IPS-15b (cell line): Measurements from ENCODE around the gene GBE1.

Experiments used
- H3K27me3 ChIP-seq: one replicate; pipeline ENCODE4 v1.6.1; 2013; ENCODE audit warnings: low read length; ENCODE audit not compliant: control insufficient read depth, insufficient read depth
- H3K36me3 ChIP-seq: one replicate; pipeline ENCODE4 v1.6.1; 2013; ENCODE audit warnings: low read length; ENCODE audit not compliant: control insufficient read depth, insufficient read depth
- H3K4me1 ChIP-seq: one replicate; pipeline ENCODE4 v1.6.1; 2013; ENCODE audit warnings: mild to moderate bottlenecking, low read length; ENCODE audit not compliant: control insufficient read depth, insufficient read depth
- H3K4me3 ChIP-seq: one replicate; pipeline ENCODE4 v1.5.1; 2013; ENCODE audit warnings: low read depth, low read length
- H3K9ac ChIP-seq: one replicate; pipeline ENCODE4 v1.6.1; 2013; ENCODE audit warnings: low read depth, mild to moderate bottlenecking, low read length
- H3K9me3 ChIP-seq: one replicate; pipeline ENCODE4 v1.6.1; 2013; ENCODE audit warnings: mild to moderate bottlenecking, low read length; ENCODE audit not compliant: control insufficient read depth, insufficient read depth

Gene GBE1

GRCh38 chr3:81645248-81645647, 116.2 kb downstream of the GBE1 start:
- no peak overlapping the region for H3K4me3 ChIP-seq
- no peaks in the 10 kb centered on the region for H3K27me3 ChIP-seq
- H3K4me1 ChIP-seq, result no peaks in the 10 kb centered on the region
- H3K9ac ChIP-seq, result no peak overlapping the region
- no peaks in the 10 kb centered on the region for H3K9me3 ChIP-seq
- H3K36me3 ChIP-seq, result no peaks in the 10 kb centered on the region

- H3K27me3 ChIP-seq, result no peaks in the 10 kb centered on the region
- no peaks in the 10 kb centered on the region for H3K36me3 ChIP-seq
- no peak overlapping the region for H3K9ac ChIP-seq
- H3K4me3 ChIP-seq, result no peak overlapping the region
- no peaks in the 10 kb centered on the region for H3K9me3 ChIP-seq
- no peaks in the 10 kb centered on the region for H3K4me1 ChIP-seq
Measured at GRCh38 chr3:81643721-81644120, 117.7 kb downstream of the GBE1 start.

GRCh38 chr3:81638480-81638879, 123.0 kb downstream of the GBE1 start:
- no peaks in the 10 kb centered on the region for H3K9me3 ChIP-seq
- H3K36me3 ChIP-seq, result no peaks in the 10 kb centered on the region
- no peaks in the 10 kb centered on the region for H3K4me1 ChIP-seq
- H3K9ac ChIP-seq, result no peak overlapping the region
- H3K4me3 ChIP-seq, result no peak overlapping the region
- no peaks in the 10 kb centered on the region for H3K27me3 ChIP-seq

- Histone ChIP-seq H3K4me1 (no peaks in the 10 kb centered on the region), H3K27me3 (no peaks in the 10 kb centered on the region), H3K9me3 (peaks cover 2% of the 10 kb centered on the region), H3K9ac (no peak overlapping the region), H3K4me3 (no peak overlapping the region), H3K36me3 (no peaks in the 10 kb centered on the region)
Measured at GRCh38 chr3:81632659-81633058, 128.8 kb downstream of the GBE1 start.

GRCh38 chr3:81624756-81625155, 136.7 kb downstream of the GBE1 start:
- Histone ChIP-seq H3K4me1 (peaks cover 15% of the 10 kb centered on the region), H3K36me3 (no peaks in the 10 kb centered on the region), H3K4me3 (no peak overlapping the region), H3K9ac (no peak overlapping the region), H3K27me3 (no peaks in the 10 kb centered on the region), H3K9me3 (no peaks in the 10 kb centered on the region)

- Histone ChIP-seq H3K9me3 (no peaks in the 10 kb centered on the region), H3K27me3 (no peaks in the 10 kb centered on the region), H3K9ac (no peak overlapping the region), H3K36me3 (no peaks in the 10 kb centered on the region), H3K4me1 (peaks cover 19% of the 10 kb centered on the region), H3K4me3 (no peak overlapping the region)
Measured at GRCh38 chr3:81622395-81622794, 139.1 kb downstream of the GBE1 start.

GRCh38 chr3:81621277-81621676, 140.2 kb downstream of the GBE1 start:
- no peak overlapping the region for H3K9ac ChIP-seq
- H3K4me1 ChIP-seq, result peaks cover 19% of the 10 kb centered on the region
- no peaks in the 10 kb centered on the region for H3K36me3 ChIP-seq
- H3K4me3 ChIP-seq, result no peak overlapping the region
- H3K27me3 ChIP-seq, result no peaks in the 10 kb centered on the region
- H3K9me3 ChIP-seq, result no peaks in the 10 kb centered on the region

- Histone ChIP-seq H3K27me3 (no peaks in the 10 kb centered on the region), H3K4me1 (peaks cover 19% of the 10 kb centered on the region), H3K9me3 (no peaks in the 10 kb centered on the region), H3K9ac (no peak overlapping the region), H3K36me3 (no peaks in the 10 kb centered on the region), H3K4me3 (no peak overlapping the region)
Measured at GRCh38 chr3:81620849-81621248, 140.6 kb downstream of the GBE1 start.

- no peaks in the 10 kb centered on the region for H3K4me1 ChIP-seq
- H3K36me3 ChIP-seq, result no peaks in the 10 kb centered on the region
Measured at GRCh38 chr3:81612768-81613167, 148.7 kb downstream of the GBE1 start.

GRCh38 chr3:81602781-81603180, 158.7 kb downstream of the GBE1 start:
- Histone ChIP-seq H3K4me1 (no peaks in the 10 kb centered on the region), H3K27me3 (no peaks in the 10 kb centered on the region)

More at GRCh38 chr3:81612768-81613167, 148.7 kb downstream of the GBE1 start:
- H3K9ac ChIP-seq, result no peak overlapping the region
- no peak overlapping the region for H3K4me3 ChIP-seq
- H3K27me3 ChIP-seq, result no peaks in the 10 kb centered on the region
- H3K9me3 ChIP-seq, result no peaks in the 10 kb centered on the region

GRCh38 chr3:81601707-81602305, 159.6 kb downstream of the GBE1 start:
- Histone ChIP-seq H3K4me3 (no peak overlapping the region), H3K9ac (no peak overlapping the region), H3K36me3 (no peaks in the 10 kb centered on the region), H3K27me3 (no peaks in the 10 kb centered on the region), H3K9me3 (no peaks in the 10 kb centered on the region), H3K4me1 (no peaks in the 10 kb centered on the region)

More at GRCh38 chr3:81602781-81603180, 158.7 kb downstream of the GBE1 start:
- Histone ChIP-seq H3K9ac (no peak overlapping the region), H3K9me3 (no peaks in the 10 kb centered on the region), H3K36me3 (no peaks in the 10 kb centered on the region), H3K4me3 (no peak overlapping the region)

- Histone ChIP-seq H3K9me3 (no peaks in the 10 kb centered on the region), H3K9ac (no peak overlapping the region), H3K4me1 (no peaks in the 10 kb centered on the region), H3K4me3 (no peak overlapping the region), H3K27me3 (no peaks in the 10 kb centered on the region), H3K36me3 (no peaks in the 10 kb centered on the region)
Measured at GRCh38 chr3:81592101-81592500, 169.3 kb downstream of the GBE1 start.
